HG03558 (cell line): ENCODE results near the gene PIERCE2.
"Not testable (repeated sequence)": the region's sequence is repeated elsewhere in the genome, so short reads cannot be mapped to it uniquely, and the experiment has no call there.

Experiments
- ATAC-seq: cut with Tn5 transposase; IDR thresholded peaks from one replicate; pipeline ENCODE4 v1.9.1; 2021; ENCODE audit warnings: moderate number of reproducible peaks; ENCODE audit not compliant: unreplicated experiment; ENCODE audit errors: extremely low read depth

Gene PIERCE2

DNA sequence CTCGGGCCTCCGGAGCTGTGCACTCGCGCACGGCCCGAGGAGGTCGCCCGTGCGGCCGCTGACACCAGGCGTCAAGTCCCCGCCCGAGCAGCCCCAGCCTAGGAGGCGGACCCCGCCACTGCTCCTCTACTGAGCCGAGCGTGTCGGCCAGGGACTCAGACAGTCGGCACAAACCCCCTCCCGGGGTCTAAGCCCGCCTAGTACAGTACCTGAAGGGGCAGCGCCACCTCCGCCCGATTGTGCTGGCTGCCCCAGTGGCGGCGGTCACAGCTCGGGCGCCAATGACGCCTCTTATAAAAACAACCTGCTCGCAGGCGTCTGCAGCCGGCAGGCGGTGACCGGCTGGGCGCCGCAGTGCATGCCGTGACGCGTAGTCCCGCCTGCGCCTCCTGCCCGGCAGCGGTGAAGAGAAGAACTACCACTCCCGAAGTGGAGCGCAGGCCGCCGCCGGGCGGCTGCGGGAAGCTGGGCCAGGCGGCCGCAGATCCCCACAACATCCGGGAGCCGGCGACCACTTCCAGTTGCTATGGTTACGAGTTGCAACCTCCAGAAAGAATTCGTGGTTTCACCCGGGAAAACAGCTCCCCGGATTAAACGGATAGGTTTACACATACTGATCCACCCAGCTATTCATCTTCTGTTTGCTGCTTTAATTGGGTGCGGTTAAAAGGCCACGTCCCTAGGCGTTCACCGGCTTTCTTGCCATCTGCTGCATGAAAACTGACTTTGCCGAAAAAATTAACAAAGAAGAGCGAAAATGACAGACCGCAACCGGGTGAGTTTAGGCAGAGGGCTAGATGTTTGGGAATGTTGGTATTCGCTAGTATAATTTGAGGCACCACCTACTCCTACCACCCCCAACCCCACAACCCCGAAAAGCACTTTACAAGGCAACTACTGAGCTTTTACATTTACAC, at the start of gene PIERCE2, which contains the start of gene CCPG1:
TSS of gene PIERCE2 (plus strand) at position 484 of the 917 bp plus-strand sequence. CDS start at position 758, 274 bp downstream.
TSS of gene CCPG1 (minus strand) at position 348 of the 917 bp plus-strand sequence. CDS start 18,935 bp downstream, outside the sequence.
- ATAC-seq = peak; percentile 78

DNA sequence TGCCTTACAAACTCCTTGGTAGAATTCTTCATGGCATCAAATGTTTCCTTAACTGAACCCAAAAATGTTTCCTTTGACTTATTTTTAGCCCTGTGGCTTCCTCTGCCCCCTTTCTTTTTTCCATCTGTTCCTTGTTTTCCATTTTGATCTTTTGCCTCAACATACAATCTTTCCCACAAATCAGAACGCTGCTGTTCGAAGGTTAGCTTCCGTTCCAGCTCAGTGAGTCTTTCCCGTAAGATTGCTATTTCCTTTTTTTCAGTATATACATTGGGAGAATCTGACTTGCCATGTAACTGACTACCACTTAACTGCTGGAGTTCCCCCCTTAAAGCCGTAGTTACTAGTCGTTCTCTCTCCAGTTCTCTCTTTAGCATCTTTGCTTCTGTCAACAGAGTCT, 48.0 kb upstream of the PIERCE2 start:
- ATAC-seq = no peak

GRCh38 chr15:55361048-55361447, 47.2 kb upstream of the PIERCE2 start:
- ATAC-seq = no peak

DNA sequence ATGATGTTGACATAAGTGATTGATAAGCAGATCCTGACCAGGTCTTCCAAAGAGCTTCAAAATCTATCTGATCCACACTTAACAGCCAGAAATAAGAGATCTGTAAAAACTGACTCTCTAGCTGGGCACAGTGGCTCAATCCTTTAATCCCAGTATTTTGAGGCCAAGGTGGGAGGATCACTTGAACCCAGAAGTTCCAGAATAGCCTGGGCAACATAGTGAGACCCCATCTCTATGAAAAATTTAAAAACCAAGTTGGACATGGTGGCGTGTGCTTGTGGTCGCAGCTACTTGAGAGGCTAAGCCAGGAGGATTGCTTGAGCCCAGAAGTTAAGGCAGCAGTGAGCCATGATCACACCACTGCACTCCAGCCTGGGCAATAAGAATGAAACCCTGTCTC, 45.7 kb upstream of the PIERCE2 start:
- ATAC-seq = no peak

GRCh38 chr15:55366981-55367380, 41.3 kb upstream of the PIERCE2 start:
- ATAC-seq = no peak

- no peak for ATAC-seq
Observed at GRCh38 chr15:55372701-55373440, 35.4 kb upstream of the PIERCE2 start.

DNA sequence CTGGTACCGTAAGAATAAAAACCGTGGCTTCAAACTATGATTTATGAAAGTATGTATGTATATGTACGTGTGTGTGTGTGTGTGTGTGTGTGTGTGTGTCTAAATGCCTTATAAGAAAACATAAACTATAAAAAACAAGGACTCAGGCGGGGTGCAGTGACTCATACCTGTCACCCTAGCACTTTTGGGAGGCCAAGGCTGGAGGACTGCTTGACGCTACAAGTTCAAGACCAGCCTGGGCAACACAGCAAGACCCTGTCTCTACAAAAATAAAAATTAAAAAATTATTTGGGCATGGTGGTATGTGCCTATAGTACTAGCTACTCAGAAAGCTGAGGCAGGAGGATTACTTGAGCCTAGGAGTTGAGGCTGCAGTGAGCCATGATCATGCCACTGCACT, 29.2 kb upstream of the PIERCE2 start:
- ATAC-seq = no peak

DNA sequence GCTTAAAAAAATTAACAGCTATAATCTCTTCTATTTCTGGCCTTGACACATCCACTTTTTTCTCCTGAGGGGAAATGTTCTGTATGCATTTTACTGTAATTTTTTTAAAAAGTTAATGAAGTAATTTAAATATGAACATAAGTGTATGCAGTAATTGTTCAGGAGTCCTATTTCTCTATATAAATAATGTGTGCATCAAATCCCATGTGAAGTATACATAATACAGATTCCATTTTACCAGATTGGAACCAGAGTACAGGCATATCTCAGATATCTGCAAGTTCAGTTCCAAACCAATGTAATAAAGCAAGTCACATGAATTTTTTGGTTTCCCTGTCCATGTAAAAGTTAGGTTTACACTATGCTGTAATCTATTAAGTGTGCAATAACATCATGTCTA, 26.7 kb upstream of the PIERCE2 start:
- no peak for ATAC-seq

DNA sequence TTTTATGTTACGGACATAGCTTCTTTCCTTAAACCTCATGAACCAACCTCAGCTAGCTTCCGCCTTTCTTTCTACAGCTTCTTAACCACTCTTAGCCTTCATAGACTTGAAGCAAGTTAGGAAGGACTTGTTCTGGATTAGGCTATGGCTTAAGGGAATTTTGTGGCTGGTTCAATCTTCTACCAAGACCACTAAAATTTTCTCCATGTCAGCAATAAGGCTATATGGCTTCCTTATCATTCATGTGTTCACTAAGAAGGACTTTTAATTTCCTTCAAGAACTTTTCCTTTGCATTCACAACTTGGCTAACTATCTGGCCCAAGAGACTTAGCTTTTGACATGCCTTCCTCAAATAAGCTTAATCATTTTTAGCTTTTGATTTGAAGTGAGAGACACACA, 24.6 kb upstream of the PIERCE2 start:
- no peak for ATAC-seq

- ATAC-seq = no peak
Observed at GRCh38 chr15:55387027-55387426, 21.3 kb upstream of the PIERCE2 start.

DNA sequence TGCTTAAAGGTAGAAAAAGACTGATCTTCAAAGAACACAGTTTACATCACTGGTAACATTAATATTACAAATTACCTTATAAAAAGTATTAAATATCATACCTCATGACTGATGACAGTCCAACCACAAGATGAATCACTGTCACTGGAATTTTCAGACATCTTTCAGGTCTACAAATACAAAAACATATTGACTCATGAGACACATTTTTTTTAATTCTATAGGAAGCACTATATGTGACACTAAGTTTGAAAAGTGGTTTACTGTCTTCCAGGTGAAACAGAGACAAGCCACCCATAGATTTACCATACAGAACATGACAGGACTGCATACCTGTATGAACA, 19.1 kb upstream of the PIERCE2 start:
- ATAC-seq = no peak

DNA sequence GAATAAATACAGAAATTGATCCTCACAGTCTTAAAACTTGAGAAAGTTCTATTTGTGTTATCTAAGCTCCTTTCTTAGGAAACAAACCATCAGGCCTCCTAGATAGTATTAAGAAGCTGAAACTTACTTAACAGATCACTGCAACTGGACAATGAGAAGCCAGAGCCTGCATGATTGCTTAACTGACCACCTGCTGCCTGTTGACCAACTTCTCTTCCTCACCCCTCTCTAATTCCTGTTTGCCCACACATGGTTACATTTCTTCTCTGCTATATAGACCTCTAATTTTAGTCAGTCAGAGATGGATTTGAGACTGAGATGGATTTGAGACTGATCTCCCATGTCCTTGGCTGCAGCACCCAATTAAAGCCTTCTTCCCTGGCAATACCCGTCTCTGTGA, 13.6 kb upstream of the PIERCE2 start:
- ATAC-seq = no peak

- ATAC-seq = no peak
Observed at GRCh38 chr15:55398243-55398642, 10.1 kb upstream of the PIERCE2 start.

GRCh38 chr15:55400050-55400449, 8.2 kb upstream of the PIERCE2 start:
- not testable (repeated sequence) for ATAC-seq

GRCh38 chr15:55401786-55402246, 6.5 kb upstream of the PIERCE2 start:
- ATAC-seq = no peak

DNA sequence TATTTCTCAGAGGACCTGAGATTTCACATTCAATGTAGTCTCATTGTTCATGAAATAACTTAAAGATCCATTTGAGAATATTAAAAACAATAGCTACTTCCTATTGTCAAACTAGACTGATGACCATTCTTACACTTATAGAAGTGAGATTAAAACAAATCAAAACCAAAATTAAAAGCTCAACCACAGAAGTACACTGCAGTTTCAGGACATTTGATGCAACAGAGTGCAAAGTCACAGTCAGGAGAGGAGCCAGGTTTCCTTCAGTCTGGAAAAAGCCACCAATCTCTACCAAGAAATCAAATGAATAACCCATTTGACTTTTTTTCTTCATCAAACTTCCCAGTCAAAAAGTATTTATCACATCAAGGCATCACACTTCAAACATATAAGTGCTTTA, 5.6 kb upstream of the PIERCE2 start:
- no peak for ATAC-seq

- ATAC-seq = no peak
Observed at GRCh38 chr15:55403531-55403930, 4.8 kb upstream of the PIERCE2 start.

GRCh38 chr15:55407498-55408011, 740 bp upstream of the PIERCE2 start:
- no peak for ATAC-seq

DNA sequence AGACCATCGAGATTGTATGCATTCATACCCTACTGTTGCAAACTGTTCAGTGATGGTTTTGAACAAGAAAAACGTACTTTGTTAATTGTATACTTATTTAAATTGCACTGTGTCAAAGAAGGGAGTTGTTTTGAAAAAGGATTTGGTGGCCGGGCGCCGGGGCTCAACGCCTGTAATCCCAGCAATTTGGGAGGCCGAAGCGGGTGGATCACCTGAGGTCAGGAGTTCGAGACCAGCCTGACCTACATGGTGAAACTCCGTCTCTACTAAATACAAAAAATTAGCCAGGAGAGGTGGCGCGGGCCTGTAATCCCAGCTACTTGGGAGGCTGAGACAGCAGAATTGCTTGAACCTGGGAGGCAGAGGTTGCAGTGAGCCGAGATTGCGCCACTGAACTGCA, 681 bp downstream of the PIERCE2 start:
- ATAC-seq = not testable (repeated sequence)

GRCh38 chr15:55417678-55418077, 9.4 kb downstream of the PIERCE2 start:
- ATAC-seq = not testable (repeated sequence)
